Testis (tissue), 2 donors: ENCODE data around the gene TBC1D2.

Experiments
- POLR2A ChIP-seq: fragments of 450-650 bp; IDR thresholded peaks from one replicate; pipeline ENCODE4 v1.6.1; 2017; ENCODE audit warnings: antibody characterized with exemption, mild to moderate bottlenecking, moderate library complexity
- TF ChIP-seq, protein P1 (sequence below), 3 experiments: fragments of 450-650 bp in 2 of 3; fragments of 200-600 bp in 1 of 3; sonication (generic) in 1 of 3; IDR thresholded peaks; one replicate each; pipeline ENCODE4 v1.5.1; 2016 to 2019; ENCODE audit warnings: antibody characterized with exemption in 3 of 3, mild to moderate bottlenecking in 2 of 3, moderate library complexity in 1 of 3

- TF ChIP-seq, protein P1, sequence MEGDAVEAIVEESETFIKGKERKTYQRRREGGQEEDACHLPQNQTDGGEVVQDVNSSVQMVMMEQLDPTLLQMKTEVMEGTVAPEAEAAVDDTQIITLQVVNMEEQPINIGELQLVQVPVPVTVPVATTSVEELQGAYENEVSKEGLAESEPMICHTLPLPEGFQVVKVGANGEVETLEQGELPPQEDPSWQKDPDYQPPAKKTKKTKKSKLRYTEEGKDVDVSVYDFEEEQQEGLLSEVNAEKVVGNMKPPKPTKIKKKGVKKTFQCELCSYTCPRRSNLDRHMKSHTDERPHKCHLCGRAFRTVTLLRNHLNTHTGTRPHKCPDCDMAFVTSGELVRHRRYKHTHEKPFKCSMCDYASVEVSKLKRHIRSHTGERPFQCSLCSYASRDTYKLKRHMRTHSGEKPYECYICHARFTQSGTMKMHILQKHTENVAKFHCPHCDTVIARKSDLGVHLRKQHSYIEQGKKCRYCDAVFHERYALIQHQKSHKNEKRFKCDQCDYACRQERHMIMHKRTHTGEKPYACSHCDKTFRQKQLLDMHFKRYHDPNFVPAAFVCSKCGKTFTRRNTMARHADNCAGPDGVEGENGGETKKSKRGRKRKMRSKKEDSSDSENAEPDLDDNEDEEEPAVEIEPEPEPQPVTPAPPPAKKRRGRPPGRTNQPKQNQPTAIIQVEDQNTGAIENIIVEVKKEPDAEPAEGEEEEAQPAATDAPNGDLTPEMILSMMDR (IDR thresholded peaks at IDR 0.05) = no peak
- no peak for TF ChIP-seq POLR2A
These were observed 35.0 kb upstream of the TBC1D2 start for GRCh38 chr9:98290411-98290810.
